Superior temporal gyrus (tissue), 1 donor: ENCODE data around the gene CABP5.
"Not testable (repeated sequence)": the region's sequence is repeated elsewhere in the genome, so short reads cannot be mapped to it uniquely, and the experiment has no call there.

Source experiments
- DNase-seq: peaks from one replicate; pipeline ENCODE4 v3.0.0-alpha.2; 2016; ENCODE audit errors: extremely low spot score

Gene CABP5

DNA sequence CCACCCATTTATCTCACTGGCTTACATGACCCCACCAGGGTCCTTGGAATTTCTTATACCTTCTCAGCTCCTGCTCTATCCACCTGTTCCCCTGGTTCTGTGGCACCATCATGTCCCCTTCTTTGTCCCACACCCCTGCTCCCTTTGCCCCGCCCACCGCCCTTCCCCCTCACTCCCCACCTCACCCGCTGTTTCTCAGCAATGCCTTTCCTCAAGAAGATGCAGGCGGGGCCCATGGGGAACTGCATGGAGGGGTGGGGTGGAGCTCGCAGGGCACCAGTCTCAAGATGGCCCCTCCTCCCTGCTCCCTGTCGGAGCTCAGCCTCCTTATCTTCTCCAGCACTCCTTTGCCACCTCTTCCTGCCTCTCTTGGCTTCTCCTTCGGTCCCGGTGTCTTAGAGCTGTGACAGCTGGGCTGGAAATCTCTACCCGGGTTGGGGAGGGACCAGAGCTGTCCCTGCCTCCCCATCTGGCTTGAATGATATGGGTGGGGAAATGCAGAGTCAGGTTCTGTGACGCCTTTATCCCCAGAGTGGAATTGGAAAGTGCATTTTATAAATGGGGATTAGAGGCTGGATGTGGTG is at the start of gene CABP5:
CABP5 (minus strand) TSS at position 405 of the 584 bp plus-strand sequence; CDS start at position 248, 157 bp downstream.
- no peak for DNase-seq

DNA sequence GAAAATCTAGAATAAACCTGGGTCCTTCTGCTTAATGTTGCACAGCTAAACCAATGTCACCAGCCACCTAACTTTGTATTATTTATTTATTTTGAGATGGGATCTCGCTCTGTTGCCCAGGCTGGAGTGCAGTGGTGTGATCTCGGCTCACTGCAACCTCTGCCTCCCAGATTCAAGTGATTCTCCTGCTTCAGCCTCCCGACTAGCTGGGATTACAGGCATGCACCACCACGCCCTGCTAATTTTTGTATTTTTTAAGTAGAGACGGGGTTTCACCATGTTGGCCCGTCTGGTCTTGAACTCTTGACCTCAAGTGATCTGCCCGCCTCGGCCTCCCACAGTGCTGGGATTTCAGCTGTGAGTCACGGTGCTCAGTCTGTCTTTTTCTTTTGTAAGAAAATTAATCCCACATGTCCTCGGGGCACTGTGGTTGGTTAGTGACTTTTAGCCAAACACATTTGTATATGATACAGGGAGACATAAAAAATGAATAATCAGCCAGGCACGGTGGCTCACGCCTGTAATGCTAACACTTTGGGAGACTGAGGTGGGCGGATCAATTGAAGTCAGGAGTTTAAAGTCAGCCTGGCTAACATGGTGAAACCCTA is 47.3 kb upstream of the CABP5 start:
- DNase-seq: not testable (repeated sequence)

DNA sequence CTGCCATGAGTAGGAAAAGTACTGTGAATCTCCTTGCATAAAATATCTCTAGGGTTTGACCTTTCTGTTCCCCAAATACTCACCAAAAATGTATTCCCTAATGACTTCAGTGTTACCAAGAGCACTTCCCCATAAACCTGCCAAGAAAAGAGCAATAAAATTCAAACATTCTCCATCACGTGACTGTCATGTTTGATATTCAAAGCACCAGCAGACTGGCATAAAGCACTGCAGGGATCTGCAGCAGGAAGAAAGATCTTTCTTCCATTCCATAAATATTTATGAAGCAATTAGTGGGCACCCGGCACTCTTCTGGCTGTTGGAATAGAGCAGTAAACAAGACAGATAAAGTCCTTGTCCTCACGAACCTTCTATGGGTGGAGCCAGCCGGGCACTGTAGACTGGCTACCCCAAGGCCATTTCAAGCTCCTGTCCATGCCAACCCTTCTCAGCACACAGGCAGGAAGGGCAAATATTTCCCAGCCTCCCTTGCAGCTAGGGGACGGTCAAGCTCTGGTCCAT is 46.5 kb upstream of the CABP5 start:
- peak; percentile 47 for DNase-seq

DNA sequence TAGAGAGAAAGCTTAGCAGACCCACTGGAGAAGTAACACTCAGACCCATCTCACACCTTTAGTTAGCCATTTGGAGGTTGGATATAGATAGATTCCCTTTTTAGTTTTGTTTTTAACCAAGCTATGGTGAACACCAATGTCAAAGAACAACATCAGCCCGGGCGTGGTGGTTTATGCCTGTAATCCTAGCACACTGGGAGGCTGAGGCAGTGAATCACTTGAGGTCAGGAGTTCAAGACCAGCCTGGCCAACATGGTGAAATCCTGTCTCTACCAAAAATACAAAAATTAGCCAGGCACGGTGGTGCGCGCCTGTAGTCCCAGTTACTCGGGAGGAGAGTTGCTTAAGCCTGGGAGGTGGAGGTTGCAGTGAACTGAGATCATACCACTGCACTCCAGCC is 45.1 kb upstream of the CABP5 start:
- not testable (repeated sequence) for DNase-seq

DNA sequence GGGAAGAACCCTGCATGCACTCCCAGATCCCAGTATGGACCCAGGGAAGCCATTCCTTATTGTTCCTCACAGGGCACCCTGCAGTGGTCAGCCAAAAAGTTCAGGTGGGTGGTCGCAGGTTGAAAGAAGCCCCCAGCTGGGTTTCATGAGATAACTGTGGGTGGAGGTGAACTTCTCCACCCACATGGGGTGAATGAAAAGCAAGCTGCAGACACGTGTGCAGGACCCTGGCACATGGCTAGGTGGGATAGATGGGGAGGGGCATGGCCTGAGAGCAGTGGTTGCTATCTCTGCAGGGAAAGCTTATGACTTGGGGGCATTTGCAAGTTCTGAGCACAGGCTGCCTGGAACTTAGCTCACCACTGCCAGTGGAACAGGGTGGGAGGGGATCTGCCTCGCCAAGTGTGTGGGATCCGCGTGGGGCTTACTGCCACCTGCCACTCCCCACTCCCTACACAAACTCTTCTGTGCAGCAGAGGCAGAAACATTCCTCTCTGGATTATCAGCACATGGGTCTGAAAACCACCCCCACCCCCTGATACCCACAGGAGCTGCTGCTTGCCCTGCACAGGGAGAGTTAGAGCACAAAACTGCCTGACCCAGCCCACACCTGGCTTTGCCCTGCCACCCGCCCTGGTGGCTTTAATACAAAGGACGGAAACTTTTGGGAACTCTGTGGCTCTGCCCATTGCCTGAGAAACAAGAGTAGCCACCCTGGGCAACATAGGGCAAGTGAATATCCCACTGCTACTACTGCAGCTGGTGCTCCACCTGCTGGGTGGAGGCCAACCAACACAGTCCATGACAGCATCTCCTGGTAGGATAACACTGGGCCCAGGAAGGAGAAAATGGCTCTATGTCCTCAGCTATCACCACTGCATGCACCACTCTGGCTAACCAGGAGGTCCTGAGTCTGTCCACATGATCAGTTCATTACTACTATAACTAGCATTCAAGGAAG is 42.3 kb upstream of the CABP5 start:
- DNase-seq: no peak

DNA sequence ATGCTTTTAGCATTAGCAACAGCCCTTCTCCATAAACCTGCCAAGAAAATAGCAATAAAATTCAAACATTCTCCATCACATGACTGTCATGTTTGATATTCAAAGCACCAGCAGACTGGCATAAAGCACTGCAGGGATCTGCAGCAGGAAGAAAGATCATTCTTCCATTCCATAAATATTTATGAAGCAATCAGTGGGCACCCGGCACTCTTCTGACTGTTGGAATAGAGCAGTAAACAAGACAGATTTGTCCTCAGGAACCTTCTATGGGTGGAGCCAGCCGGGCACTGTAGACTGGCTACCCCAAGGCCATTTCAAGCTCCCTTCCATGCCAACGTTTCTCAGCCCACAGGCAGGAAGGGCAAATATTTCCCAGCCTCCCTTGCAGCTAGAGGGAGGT is 41.2 kb upstream of the CABP5 start:
- DNase-seq: peak; percentile 46

DNA sequence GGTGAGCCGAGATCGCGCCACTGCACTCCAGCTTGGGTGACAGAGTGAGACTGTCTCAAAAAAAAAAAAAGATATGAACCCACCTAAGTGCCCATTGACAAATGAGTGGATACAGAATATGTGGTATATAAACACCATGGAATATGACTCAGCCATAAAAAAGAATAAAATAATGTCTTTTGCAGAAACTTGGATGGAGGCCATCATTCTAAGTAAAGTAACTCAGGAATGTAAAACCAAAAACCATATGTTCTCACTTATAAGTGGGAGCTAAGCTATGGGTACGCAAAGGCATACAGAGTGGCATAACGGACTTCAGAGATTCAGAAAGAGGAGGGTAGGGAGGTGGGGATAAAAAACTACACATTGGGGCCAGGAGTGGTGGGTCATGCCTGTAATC is 37.2 kb upstream of the CABP5 start:
- peak; percentile 41 for DNase-seq

DNA sequence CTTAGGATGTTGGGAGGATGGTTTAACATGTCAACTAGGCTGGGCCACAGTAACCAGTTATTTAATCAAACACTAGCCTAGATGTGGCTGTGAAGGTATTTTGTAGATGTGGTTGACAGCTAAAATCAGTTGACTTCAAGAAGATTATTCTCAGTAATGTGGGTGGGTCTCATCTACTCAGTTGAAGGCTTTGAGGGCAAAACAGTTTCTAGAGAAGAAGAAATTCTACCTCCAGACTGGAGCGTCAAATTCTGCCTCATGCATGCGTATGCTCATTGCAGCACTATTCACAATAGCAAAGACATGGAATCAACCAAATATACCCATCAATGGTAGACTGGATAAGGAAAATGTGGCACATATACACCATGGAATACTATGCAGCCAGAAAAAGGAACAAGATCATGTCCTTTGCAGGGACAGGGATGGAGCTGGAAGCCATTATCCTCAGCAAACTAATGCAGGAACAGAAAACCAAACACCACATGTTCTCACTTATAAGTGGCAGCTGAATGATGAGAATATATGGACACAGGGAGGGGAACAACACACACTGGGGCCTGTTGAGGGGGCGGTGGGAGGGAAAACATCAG is 26.4 kb upstream of the CABP5 start:
- not testable (repeated sequence) for DNase-seq

DNA sequence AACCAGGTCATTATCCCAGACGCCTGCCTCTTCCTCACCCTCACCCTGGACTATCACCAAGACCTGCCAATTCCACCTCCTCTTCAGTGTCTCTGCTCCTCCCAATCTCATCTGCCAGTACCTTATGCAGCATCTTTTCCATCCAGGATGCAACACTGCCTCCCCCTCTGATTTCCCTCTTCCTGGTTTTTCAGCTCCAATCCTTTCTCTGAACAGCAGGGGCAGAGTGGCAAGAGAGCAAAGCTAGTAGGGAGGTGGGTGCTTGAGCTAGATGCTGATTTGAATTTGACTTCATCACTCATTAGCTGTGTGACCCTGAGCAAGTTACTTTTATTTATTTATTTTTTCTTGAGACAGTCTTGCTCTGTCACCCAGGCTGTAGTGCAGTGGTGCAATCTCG is 25.6 kb upstream of the CABP5 start:
- no peak for DNase-seq

DNA sequence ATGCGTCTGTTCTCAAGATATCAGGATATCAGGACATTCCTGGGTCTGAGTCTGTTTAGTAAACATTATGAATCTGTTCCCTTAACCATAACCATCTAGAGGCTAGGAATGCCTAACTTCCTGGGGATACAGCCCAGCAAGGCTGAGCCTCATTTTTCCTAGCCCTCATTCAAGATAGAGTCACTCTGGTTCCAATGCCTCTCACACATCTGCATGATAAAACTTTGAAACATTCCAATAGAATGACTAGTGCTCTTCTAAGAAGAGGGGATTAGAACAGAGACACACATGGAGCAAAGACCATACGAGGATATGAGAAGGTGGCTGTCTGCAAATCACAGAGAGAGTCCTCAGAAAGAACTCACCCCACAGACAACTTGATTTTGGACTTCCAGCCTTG is 20.6 kb upstream of the CABP5 start:
- DNase-seq: no peak

DNA sequence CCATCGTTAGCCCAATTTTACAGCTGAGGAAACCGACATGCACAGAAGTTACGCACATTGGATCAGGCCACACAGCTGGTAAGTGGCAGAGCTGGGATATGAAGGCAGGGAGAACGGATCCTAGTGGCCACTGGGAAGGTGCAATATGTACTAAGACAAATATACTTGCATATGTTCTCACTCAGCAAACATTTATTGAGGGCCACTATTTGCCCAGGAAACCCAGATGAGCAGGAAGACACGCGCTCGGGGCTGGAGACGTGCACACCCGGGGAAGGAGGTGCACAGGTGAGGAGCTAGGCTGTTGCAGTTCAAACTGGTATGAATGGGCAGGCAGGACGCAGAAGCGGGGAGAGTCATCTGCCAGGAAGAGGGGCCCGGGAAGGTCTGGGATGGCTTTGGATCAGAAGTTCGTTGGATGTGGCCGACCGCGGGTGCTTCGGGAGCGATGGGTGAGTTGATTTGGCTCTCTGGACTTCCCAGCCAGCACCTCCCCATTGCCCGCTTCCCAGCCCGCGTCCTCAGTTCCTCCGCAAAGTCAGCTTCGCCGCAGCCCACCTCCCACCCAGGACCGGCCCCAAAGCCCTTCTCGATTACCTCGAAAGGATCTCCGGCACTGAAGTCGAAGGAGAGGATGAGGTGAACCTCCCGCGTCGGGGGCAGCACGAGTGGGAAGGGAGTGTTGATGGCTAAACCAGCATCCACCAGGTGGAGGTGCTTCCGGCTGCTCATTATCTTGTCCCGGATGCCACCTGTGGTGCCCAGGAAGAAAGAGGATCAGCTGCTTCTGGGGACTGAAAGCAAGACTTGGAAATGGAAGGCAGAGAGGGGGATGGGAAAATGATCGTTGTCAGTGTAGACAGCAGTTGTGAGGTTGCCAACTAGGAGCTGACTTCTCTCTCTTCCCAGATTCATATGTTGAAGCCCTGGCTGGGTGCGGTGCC is 17.8 kb upstream of the CABP5 start:
- no peak for DNase-seq

DNA sequence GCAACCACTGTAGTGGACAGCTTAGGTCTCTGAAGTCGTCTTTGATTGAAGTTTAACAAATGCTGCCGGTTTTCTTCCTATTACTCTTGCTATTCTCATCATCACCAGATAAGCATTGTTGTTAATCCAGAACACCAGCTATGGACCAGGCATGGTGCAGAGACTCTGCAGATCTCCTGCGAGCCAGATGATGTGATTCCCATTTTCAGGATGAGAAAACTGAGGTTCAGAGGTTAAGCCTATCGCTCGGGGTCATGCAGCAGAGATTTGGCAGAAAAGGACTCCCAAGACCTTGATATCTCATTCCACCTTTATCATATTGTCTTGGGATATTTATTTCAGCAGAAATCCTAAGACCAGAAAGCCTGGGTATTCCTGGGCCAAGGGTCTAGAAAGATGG is 16.5 kb upstream of the CABP5 start:
- no peak for DNase-seq

DNA sequence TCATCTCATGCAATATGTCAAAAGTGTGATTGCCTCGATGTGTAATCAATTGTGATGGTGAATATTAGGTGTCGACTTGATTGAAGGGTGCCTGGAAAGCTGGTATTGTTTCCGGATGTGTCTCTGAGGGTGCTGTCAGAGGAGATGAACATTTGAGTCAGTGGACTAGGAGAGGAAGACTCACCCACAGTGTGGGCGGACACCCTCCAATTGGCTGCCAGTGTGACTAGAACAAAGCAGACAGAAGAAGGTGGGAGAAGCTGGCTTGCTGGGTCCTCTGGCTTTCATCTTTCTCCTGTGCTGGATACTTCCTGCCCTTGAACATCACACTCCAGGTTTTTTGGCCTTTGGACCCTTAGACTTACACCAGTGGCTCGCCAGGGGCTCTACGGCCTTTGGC is 15.5 kb upstream of the CABP5 start:
- no peak for DNase-seq

DNA sequence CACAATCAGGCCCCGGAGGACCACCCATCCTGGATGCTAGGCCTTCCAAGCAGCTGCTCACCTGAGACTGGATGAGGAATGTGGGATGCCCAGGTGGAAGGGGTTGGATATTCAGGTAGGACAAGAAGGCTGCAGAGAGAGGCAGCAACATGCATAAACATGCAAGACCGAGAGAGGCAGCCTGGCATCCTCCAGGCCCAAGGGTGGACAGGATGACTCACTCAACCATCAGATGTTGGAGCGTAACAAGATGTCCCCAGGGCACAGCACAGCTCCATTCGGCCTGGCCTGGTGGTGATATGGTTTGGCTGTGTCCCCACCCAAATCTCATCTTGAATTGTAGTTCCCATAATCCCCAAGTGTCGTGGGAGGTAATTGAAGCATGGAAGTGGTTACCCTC is 10.0 kb upstream of the CABP5 start:
- DNase-seq: no peak

DNA sequence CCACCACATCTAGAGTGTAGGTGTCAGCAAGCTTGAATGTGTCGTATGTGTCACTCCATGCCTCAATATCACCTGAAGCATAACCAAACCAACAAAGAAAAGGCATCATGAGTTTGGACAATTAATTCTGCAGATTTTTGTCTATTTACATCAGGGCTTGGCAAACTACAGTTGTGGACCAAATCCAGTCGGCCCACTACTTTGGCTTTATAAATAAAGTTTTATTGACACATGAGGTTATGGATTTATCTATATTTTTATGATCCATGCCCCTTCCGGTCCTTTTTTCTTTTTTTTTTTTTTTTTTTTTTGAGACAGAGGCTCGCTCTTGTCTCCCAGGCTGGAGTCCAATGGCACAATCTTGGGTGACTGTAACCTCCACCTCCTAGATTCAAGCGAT is 9.2 kb upstream of the CABP5 start:
- no peak for DNase-seq

DNA sequence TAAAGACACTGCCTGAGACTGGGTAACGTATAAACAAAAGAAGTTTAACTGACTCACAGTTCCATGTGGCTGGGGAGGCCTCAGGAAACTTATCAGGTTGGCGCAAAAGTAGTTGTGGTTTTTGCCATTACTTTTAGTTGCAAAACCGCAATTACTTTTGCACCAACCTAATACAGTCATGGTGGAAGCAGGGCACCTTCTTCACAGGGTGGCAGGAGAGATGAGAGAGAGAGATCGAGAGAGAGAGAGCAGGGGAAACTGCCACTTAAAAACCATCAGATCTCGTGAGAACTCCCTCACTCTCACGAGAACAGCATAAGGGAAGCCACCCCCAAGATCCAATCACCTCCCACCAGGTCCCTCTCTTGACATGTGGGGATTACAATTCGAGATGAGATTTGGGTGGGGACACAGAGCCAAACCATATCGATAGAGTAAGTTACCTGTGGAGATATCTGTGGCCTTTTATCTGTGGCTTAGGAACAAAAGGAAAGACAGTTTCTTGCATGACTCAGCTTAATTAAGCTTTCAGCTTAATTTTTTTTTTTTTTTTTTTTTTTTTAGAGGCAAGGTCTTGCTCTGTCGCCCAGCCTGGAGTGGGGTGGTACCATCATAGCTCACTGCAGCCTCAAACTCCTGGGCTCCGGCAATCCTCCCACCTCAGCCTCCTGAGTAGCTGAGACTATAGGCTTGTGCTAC is 7.6 kb upstream of the CABP5 start:
- DNase-seq: no peak

DNA sequence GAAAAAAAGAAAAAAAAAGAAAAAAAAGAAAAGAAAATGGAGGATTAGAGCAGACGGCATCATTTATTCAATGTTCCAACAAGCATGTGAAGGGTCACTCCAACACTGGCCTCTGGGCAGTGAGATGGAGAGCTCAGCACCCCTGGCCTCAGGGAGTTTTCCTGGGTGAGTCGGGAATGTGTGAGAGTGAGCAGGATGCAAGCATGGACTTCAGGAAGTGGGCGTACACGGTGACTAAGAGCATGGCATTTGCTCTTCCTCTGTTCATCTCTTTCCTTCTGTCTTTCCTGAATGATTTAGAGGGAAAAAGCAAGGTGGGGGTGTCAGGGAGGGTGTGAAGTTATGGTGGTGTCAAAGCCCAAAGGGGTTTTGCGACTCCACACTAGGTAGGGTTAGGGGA is 682 bp upstream of the CABP5 start:
- no peak for DNase-seq

DNA sequence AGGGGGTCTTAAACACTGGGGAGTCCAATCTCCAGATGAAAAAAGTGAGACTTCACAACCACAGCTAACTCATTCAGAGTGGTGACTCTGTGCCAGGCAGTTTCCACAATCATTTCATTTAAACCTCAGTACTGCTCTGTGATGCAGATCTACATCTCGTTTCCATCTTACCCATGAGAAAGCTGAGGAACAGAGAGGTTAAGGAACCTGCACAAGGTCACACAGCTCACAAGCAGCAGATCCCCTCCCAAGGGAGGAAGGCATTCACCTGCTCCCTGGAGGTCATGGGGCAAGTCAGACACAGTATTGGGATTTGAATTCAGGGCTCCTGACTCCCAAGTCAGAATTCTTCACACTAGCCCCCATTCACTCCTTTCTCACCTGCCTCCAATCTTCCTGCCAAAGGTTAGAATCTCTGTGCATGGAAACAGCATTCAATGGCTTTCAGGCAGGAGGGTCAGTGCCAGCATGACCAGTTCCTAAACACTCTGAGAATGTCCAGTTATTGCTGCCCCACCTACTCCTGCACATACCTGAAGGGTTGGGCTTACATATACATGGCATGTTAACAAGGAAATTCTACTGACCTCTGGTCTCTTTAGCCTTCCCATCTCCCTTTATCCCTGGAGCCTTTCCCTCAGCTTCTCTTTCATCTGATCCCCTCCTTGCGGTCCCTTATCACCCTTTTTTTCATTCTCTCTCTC is 1.9 kb downstream of the CABP5 start:
- no peak for DNase-seq

DNA sequence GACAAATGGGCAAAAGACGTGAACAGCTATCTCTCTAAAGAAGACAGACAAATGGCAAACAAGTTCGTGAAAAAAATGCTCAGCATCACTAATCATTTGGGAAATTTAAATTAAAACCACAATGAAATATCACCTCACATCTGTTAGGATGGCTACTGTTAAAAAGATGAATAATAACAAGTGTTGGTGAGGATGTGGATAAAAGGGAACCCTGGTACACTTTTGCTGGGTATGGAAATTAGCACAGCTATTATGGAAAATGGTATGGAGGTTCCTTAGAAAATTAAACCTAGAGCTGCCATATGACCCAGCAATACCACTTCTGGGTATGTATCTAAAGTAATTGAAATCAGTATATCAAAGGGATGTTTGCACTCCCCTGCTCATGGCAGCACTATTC is 7.1 kb downstream of the CABP5 start:
- DNase-seq: no peak

DNA sequence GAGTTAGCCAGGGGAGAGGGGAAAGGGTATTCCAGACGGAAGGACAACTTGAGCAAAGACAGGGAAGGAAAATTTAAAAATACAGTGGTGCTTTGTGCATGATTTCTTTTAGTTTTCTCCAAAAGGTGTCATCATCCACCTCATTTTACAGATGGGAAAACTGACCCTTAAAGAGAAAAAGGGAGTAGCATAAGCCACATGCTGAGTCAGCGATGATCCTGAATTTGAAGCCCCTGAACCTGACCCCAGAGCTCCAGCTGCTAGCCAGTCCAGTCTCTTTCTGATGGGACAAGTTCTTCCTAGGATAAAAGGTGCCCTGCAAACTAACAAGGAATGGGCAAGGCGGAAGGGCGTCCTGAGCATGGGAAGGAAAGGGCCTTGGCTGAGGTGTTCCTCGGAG is 10.3 kb downstream of the CABP5 start:
- DNase-seq: no peak
